Measurements from ENCODE around the gene JAGN1. TPM values are rescaled to one million over a fixed set of nuclear protein-coding genes. Genes with fewer than 3 reads are reported as not detected.
"Not testable (repeated sequence)": the region's sequence is repeated elsewhere in the genome, so short reads cannot be mapped to it uniquely, and the experiment has no call there.

JAGN1 gene
- total RNA-seq, 2 experiments from 2014 or later: 27.1 to 33.0 TPM

- Mint-ChIP-seq H3K4me1 (no peaks in the 10 kb centered on the region), H3K27me3 (no peaks in the 10 kb centered on the region), H3K4me3 (no peak overlapping the region), H3K9me3 (ENCODE audit: low read depth) (no peaks in the 10 kb centered on the region), H3K27ac (no peak overlapping the region), H3K36me3 (ENCODE audit: low read depth) (no peaks in the 10 kb centered on the region)
- CTCF ChIA-PET: no interaction called here
- no peak for ATAC-seq
- no peak for DNase-seq
- intact Hi-C loops (cut with DNase I, micrococcal nuclease): no loop called here
- POLR2A ChIA-PET: no interaction called here
These were observed 20.5 kb upstream of the JAGN1 start for GRCh38 chr3:9869955-9870354.

DNA sequence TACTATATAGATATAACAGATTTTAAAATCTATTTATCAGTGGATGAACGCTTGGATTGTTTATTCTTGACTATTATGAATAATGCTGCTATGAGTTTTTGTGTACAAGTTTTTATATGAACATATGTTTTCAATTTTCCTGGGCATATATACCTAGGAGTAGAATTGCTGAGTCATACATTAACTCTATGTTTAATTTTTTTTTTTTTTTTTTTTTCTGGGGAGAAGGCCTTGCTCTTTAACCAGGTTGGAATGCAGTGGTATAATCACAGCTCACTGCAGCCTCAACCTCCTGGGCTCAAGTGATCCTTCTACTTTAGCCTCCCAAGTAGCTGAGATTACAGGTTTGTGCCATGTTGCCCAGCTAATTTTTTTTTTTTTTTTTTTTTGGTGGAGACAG is 19.4 kb upstream of the JAGN1 start:
- CTCF ChIA-PET: interaction anchor here (0.6 to 1.5 kb wide), 3 partner anchors 16 to 57 kb away, joined by 3 to 4 read pairs (median 4); no protein-coding TSS in a partner anchor
- no peak overlapping the region for H3K4me3 Mint-ChIP-seq
- H3K4me1 Mint-ChIP-seq: no peaks in the 10 kb centered on the region
- H3K27ac Mint-ChIP-seq: no peak overlapping the region
- no peak for DNase-seq
- no peaks in the 10 kb centered on the region for H3K27me3 Mint-ChIP-seq
- no peaks in the 10 kb centered on the region for H3K36me3 Mint-ChIP-seq (ENCODE audit: low read depth)
- H3K9me3 Mint-ChIP-seq (ENCODE audit: low read depth): no peaks in the 10 kb centered on the region
- intact Hi-C loops (cut with DNase I, micrococcal nuclease): no loop called here
- POLR2A ChIA-PET: no interaction called here
- ATAC-seq: no peak

- CTCF ChIA-PET: interaction anchor here (1.0 to 1.5 kb wide), 2 partner anchors 21 to 23 kb away, joined by 3 read pairs; no protein-coding TSS in a partner anchor
These were observed 18.3 kb upstream of the JAGN1 start for GRCh38 chr3:9872067-9872466.

DNA sequence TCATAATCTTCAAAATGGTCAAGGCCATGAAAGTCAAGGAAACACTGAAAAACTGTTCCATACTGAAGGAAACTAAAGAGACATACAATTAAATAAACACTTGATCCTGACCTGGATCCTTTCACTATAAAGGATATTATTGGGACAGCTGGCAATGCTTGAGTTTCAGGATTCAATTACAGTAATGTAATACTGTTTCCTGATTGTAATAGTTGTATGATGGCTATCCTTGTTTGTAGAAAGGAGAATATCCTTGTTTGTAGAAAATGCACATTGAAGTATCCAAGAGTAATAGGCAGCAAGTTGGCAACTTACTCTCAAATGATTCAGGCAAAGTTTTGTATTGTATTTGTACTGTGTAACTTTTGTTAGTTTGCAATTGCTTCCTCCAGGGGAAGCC is 15.0 kb upstream of the JAGN1 start:
- POLR2A ChIA-PET: interaction anchor here (1.2 kb wide), 1 partner anchor 37 kb away, joined by 4 read pairs; no protein-coding TSS in a partner anchor
- H3K4me1 Mint-ChIP-seq: no peaks in the 10 kb centered on the region

More at GRCh38 chr3:9872067-9872466, 18.3 kb upstream of the JAGN1 start:
- ATAC-seq; POLR2A ChIA-PET; H3K27me3 Mint-ChIP-seq; intact Hi-C loops (cut with DNase I, micrococcal nuclease); DNase-seq; H3K9me3 Mint-ChIP-seq (ENCODE audit: low read depth); H3K4me1 Mint-ChIP-seq; H3K36me3 Mint-ChIP-seq (ENCODE audit: low read depth); H3K4me3 Mint-ChIP-seq; H3K27ac Mint-ChIP-seq: not testable (repeated sequence)

GRCh38 chr3:9876255-9876654 is 14.2 kb upstream of the JAGN1 start:
- H3K27me3 Mint-ChIP-seq; intact Hi-C loops (cut with DNase I, micrococcal nuclease); ATAC-seq; DNase-seq; H3K36me3 Mint-ChIP-seq (ENCODE audit: low read depth); POLR2A ChIA-PET; H3K4me3 Mint-ChIP-seq; H3K27ac Mint-ChIP-seq; H3K9me3 Mint-ChIP-seq (ENCODE audit: low read depth); H3K4me1 Mint-ChIP-seq: not testable (repeated sequence)
- CTCF ChIA-PET: interaction anchor here (0.6 to 1.2 kb wide), 3 partner anchors 8 to 19 kb away, joined by 3 read pairs; no protein-coding TSS in a partner anchor

More for the DNA sequence above, 15.0 kb upstream of the JAGN1 start:
- no peak overlapping the region for H3K4me3 Mint-ChIP-seq
- intact Hi-C loops (cut with DNase I, micrococcal nuclease): no loop called here
- no peak overlapping the region for H3K27ac Mint-ChIP-seq
- no peak for DNase-seq
- ATAC-seq: no peak
- no peaks in the 10 kb centered on the region for H3K36me3 Mint-ChIP-seq (ENCODE audit: low read depth)
- H3K9me3 Mint-ChIP-seq (ENCODE audit: low read depth): no peaks in the 10 kb centered on the region
- CTCF ChIA-PET: interaction anchor here (0.8 to 1.1 kb wide), 3 partner anchors 9 to 46 kb away, joined by 3 read pairs; no protein-coding TSS in a partner anchor
- H3K27me3 Mint-ChIP-seq: no peaks in the 10 kb centered on the region

DNA sequence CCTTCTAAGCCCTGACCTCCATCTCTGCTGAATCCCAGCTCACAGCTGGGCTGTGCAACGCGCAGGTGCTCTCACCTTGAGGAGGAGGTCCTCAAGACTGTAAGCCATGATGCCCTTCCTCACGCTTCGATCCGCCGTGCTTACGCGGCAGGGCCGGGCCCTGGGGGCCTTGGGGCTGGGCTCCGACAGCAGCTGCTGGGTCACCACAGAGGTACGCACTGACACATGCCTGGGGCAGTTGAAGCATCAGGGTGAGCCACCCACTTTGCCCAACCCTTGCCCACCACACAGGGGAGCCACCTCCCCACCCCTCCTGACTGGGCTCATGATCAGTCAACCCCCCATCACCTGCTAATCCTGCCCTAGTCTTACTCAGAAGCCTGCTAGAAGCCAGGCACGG is 13.4 kb upstream of the JAGN1 start:
- DNase-seq: peak; percentile 24
- ChIA-PET POLR2A (no interaction called here), CTCF (interaction anchor here (0.6 to 1.2 kb wide), 2 partner anchors 11 to 20 kb away, joined by 3 read pairs; no protein-coding TSS in a partner anchor)
- Mint-ChIP-seq H3K9me3 (ENCODE audit: low read depth) (no peaks in the 10 kb centered on the region), H3K27ac (no peak overlapping the region), H3K4me3 (no peak overlapping the region), H3K36me3 (ENCODE audit: low read depth) (no peaks in the 10 kb centered on the region), H3K27me3 (no peaks in the 10 kb centered on the region), H3K4me1 (no peaks in the 10 kb centered on the region)
- no peak for ATAC-seq
- intact Hi-C loops (cut with DNase I, micrococcal nuclease): no loop called here

DNA sequence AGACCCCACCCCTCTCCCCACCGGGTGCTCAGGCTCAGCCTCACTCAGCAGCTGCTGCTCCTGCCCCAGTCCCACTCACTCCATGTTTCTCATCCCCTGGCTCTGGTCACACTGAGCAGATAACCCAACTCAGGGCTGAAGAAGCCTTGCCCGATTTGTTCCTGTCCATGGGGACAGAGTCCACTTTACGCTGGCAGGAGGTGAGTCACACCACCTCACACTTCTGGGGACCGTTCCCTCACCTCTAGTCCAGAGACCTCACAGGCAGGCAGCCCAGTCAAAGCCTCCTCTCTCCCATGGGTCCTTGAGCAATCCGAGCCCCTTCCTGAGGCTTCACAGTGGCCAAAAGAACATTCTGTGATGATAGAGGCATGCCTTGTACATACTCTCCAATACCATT is 11.7 kb upstream of the JAGN1 start:
- intact Hi-C loops (cut with DNase I, micrococcal nuclease): no loop called here
- no peaks in the 10 kb centered on the region for H3K9me3 Mint-ChIP-seq (ENCODE audit: low read depth)
- no peak for ATAC-seq
- no peak overlapping the region for H3K4me3 Mint-ChIP-seq
- ChIA-PET CTCF (no interaction called here), POLR2A (interaction anchor here (0.6 to 0.7 kb wide), 2 partner anchors 38 to 40 kb away, joined by 4 to 5 read pairs; partner anchors contain the start of gene IL17RC)
- no peak overlapping the region for H3K27ac Mint-ChIP-seq
- no peaks in the 10 kb centered on the region for H3K36me3 Mint-ChIP-seq (ENCODE audit: low read depth)
- DNase-seq: no peak
- no peaks in the 10 kb centered on the region for H3K4me1 Mint-ChIP-seq
- H3K27me3 Mint-ChIP-seq: no peaks in the 10 kb centered on the region

DNA sequence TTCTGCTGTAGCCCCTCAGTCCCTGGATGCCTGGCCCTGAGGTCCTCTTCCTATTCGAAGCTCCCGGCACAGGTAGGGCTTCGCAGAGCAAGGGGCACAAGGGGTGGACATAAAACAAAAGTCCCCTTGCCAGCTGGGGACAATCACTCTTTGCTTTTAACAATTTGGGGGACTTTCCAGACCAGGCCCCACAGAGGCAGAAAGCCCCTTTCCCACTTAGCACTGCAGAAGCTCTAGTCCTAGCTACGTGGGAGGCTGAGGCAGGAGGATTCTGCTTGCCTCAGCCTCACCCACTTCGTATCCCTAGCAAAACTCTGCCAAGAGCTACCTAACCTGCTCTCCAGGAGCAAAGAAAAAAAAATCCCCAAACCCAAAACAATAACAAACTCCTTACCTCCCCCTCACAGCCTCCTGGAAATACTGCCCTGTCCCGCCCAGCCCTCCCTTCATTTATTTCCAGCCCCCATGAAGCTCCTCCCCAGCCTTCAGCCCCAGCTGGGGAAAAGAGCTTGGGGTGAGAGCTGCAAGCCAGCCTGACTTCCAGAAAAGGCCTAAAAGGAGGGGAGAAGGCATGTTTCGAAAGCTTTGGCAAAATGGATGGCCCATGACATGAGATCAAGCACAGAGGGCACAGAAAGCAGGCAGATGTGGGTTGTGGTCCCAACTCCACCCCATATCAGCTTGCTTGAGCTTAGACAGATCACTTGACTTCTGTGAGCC is 10.4 kb upstream of the JAGN1 start, which contains the start of gene CIDEC:
Gene CIDEC (minus strand): TSS at position 424 of the 720 bp plus-strand sequence. CDS start 1,767 bp downstream, outside the sequence.
- POLR2A ChIA-PET: interaction anchor here (0.6 kb wide), 1 partner anchor 15 kb away, joined by 3 read pairs; no protein-coding TSS in a partner anchor
- no peak within 1 kb of the TSS for H3K4me3 Mint-ChIP-seq
- no peak for ATAC-seq
- no peaks in the 10 kb centered on the region for H3K36me3 Mint-ChIP-seq (ENCODE audit: low read depth)
- CTCF ChIA-PET: interaction anchor here (0.6 to 1.8 kb wide), 3 partner anchors 10 to 462 kb away, joined by 3 to 4 read pairs (median 3); no protein-coding TSS in a partner anchor
- H3K27me3 Mint-ChIP-seq: no peaks in the 10 kb centered on the region
- intact Hi-C loops (cut with DNase I, micrococcal nuclease): no loop called here
- H3K4me1 Mint-ChIP-seq: no peaks in the 10 kb centered on the region
- no peaks in the 10 kb centered on the region for H3K9me3 Mint-ChIP-seq (ENCODE audit: low read depth)
- H3K27ac Mint-ChIP-seq: no peak within 1 kb of the TSS
- no peak for DNase-seq

- ATAC-seq: no peak
- no peak for DNase-seq
- intact Hi-C loops (cut with DNase I, micrococcal nuclease): no loop called here
- POLR2A ChIA-PET: no interaction called here
- Mint-ChIP-seq H3K4me3 (no peak overlapping the region), H3K4me1 (no peaks in the 10 kb centered on the region), H3K27ac (no peak overlapping the region), H3K9me3 (ENCODE audit: low read depth) (no peaks in the 10 kb centered on the region), H3K27me3 (no peaks in the 10 kb centered on the region), H3K36me3 (ENCODE audit: low read depth) (no peaks in the 10 kb centered on the region)
- CTCF ChIA-PET: interaction anchor here (0.7 kb wide), 1 partner anchor 1606 kb away, joined by 3 read pairs; no protein-coding TSS in a partner anchor
These were observed 9.0 kb upstream of the JAGN1 start for GRCh38 chr3:9881441-9881840.

DNA sequence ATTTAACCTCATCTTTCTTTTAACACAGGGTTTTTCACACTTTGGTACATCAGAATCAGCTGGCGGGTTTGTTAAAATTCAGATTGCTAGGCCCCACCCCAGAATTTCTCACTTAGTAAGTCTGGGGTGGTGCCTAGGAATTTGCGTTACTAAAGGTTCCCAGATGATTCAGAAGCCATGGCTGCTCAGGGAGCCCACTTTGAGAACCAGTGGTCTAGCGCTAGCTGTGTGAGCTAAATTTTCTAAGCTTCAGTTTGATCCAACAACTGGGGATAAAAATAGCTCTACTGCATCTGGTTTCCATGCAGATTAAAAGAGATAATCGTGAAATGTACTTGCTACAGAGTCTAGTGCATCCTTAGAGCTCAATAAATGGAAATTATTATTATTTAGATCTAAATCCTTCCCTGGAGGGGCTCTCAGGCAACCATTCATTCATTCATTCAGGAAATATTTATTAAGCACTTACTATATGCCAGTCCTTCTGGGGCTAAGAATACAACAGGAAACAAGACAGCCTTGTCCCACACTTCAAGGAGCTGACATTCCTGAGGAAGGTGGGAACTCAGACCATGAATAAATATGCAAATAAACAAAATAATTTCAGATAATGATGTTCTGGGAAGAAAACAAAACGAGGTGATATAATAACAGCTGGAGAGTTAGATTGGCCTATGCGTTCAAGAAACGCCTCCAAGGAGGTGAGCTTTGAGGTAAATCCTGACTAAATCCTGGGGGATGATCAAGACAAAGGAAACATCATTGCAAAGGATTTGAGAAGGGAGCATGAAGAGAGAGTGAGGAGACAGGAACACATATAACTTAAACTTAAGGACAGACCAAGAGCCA is 6.5 kb upstream of the JAGN1 start:
- DNase-seq (no peak), ATAC-seq (no peak)
- Mint-ChIP-seq H3K27ac (no peak overlapping the region), H3K9me3 (ENCODE audit: low read depth) (no peaks in the 10 kb centered on the region), H3K27me3 (no peaks in the 10 kb centered on the region), H3K36me3 (ENCODE audit: low read depth) (no peaks in the 10 kb centered on the region), H3K4me3 (no peak overlapping the region), H3K4me1 (no peaks in the 10 kb centered on the region)
- CTCF ChIA-PET: interaction anchor here (0.6 to 2.1 kb wide), 5 partner anchors 8 to 83 kb away, joined by 3 to 7 read pairs (median 3); no protein-coding TSS in a partner anchor
- POLR2A ChIA-PET: no interaction called here
- intact Hi-C loops (cut with DNase I, micrococcal nuclease): no loop called here

- ChIA-PET POLR2A (interaction anchor here (0.7 kb wide), 1 partner anchor 421 kb away, joined by 3 read pairs; no protein-coding TSS in a partner anchor), CTCF (interaction anchor here (0.7 to 2.1 kb wide), 3 partner anchors 9 to 46 kb away, joined by 3 to 7 read pairs (median 3); no protein-coding TSS in a partner anchor)
- Mint-ChIP-seq H3K9me3 (ENCODE audit: low read depth) (no peaks in the 10 kb centered on the region), H3K36me3 (ENCODE audit: low read depth) (no peaks in the 10 kb centered on the region), H3K4me3 (no peak overlapping the region), H3K27ac (no peak overlapping the region), H3K27me3 (no peaks in the 10 kb centered on the region), H3K4me1 (no peaks in the 10 kb centered on the region)
- intact Hi-C loops (cut with DNase I, micrococcal nuclease): no loop called here
- ATAC-seq: no peak
- no peak for DNase-seq
These were observed 5.8 kb upstream of the JAGN1 start for GRCh38 chr3:9884555-9885165.
